Measurements from ENCODE around the gene IL22RA1. TPM values are rescaled to one million over a fixed set of nuclear protein-coding genes. Genes with fewer than 3 reads are reported as not detected.

The IL22RA1 gene
- polyA plus RNA-seq, 1 donor from 2014 or later: not detected

DNA sequence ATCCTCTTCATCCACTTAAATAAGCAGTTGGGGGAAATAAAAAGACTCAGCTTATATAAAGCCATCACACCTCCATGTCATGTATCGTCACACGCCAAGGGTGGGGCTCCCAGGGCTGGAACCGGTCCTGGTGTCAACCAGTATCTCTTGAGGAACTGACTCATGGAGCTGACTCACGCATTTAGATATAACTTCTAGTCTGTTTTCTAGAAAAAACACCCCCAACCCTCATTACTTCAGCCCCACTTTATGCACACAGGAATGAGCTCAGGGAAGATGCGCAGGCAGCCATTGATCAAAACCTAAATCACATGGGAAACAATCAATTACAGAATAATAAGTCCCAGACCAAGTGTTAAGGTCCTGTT, 6.9 kb upstream of the IL22RA1 start:
- no peak overlapping the region for H3K4me3 ChIP-seq (ENCODE audit: low read length)
- no peak overlapping the region for H3K4me2 ChIP-seq (ENCODE audit: low read length)

DNA sequence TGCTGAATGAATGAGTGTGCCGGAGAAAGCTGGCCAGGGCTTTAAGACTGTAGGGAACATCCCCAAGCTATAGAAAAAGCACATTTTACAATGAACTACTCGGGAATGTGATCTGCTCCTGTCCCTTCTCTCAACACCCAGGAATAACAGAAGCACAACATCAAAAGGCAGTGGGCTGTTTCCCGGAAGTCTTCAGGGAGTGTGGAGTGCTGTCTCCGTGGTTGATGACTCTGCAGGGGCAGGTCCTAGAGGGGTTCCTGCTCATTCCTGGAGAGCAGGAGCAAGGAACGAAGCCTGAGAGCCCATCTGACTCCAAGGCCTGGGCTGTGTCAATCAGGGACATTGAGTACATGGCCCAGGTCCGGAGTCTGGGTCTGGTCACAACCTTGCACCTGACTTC, 4.9 kb upstream of the IL22RA1 start:
- H3K9ac ChIP-seq (ENCODE audit: low read length): no peak overlapping the region
- H3K9me2 ChIP-seq (ENCODE audit: insufficient read depth, low read length): no peaks in the 10 kb centered on the region
- no peaks in the 10 kb centered on the region for H3F3A ChIP-seq (ENCODE audit: insufficient read depth, low read length, poor library complexity, severe bottlenecking)
- H3K9me3 ChIP-seq (ENCODE audit: low read length): no peaks in the 10 kb centered on the region
- no peak overlapping the region for H3K27ac ChIP-seq (ENCODE audit: low read length)
- TF ChIP-seq TAF1 (IDR thresholded peaks at IDR 0.05; ENCODE audit: low read depth): no peak
- no peak for TF ChIP-seq EZH2 (IDR thresholded peaks at IDR 0.05; ENCODE audit: borderline replicate concordance, insufficient read depth, low read length, poor library complexity, severe bottlenecking)
- no peak for TF ChIP-seq MXI1 (conservative IDR thresholded peaks at IDR 0.05; ENCODE audit: poor library complexity, severe bottlenecking)
- no peak for TF ChIP-seq SMC3 (conservative IDR thresholded peaks at IDR 0.05; ENCODE audit: poor library complexity)
- TF ChIP-seq, protein P1, sequence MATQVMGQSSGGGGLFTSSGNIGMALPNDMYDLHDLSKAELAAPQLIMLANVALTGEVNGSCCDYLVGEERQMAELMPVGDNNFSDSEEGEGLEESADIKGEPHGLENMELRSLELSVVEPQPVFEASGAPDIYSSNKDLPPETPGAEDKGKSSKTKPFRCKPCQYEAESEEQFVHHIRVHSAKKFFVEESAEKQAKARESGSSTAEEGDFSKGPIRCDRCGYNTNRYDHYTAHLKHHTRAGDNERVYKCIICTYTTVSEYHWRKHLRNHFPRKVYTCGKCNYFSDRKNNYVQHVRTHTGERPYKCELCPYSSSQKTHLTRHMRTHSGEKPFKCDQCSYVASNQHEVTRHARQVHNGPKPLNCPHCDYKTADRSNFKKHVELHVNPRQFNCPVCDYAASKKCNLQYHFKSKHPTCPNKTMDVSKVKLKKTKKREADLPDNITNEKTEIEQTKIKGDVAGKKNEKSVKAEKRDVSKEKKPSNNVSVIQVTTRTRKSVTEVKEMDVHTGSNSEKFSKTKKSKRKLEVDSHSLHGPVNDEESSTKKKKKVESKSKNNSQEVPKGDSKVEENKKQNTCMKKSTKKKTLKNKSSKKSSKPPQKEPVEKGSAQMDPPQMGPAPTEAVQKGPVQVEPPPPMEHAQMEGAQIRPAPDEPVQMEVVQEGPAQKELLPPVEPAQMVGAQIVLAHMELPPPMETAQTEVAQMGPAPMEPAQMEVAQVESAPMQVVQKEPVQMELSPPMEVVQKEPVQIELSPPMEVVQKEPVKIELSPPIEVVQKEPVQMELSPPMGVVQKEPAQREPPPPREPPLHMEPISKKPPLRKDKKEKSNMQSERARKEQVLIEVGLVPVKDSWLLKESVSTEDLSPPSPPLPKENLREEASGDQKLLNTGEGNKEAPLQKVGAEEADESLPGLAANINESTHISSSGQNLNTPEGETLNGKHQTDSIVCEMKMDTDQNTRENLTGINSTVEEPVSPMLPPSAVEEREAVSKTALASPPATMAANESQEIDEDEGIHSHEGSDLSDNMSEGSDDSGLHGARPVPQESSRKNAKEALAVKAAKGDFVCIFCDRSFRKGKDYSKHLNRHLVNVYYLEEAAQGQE (IDR thresholded peaks at IDR 0.05; ENCODE audit: borderline replicate concordance): no peak
- no peak for TF ChIP-seq EP300 (conservative IDR thresholded peaks at IDR 0.05; ENCODE audit: poor library complexity, severe bottlenecking)
- TF ChIP-seq, protein P2, sequence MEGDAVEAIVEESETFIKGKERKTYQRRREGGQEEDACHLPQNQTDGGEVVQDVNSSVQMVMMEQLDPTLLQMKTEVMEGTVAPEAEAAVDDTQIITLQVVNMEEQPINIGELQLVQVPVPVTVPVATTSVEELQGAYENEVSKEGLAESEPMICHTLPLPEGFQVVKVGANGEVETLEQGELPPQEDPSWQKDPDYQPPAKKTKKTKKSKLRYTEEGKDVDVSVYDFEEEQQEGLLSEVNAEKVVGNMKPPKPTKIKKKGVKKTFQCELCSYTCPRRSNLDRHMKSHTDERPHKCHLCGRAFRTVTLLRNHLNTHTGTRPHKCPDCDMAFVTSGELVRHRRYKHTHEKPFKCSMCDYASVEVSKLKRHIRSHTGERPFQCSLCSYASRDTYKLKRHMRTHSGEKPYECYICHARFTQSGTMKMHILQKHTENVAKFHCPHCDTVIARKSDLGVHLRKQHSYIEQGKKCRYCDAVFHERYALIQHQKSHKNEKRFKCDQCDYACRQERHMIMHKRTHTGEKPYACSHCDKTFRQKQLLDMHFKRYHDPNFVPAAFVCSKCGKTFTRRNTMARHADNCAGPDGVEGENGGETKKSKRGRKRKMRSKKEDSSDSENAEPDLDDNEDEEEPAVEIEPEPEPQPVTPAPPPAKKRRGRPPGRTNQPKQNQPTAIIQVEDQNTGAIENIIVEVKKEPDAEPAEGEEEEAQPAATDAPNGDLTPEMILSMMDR (IDR thresholded peaks at IDR 0.05; ENCODE audit: poor library complexity, severe bottlenecking): no peak
- TF ChIP-seq POLR2AphosphoS5 (IDR thresholded peaks at IDR 0.05): no peak
- TF ChIP-seq RAD21 (conservative IDR thresholded peaks at IDR 0.05): no peak
- H3K27me3 ChIP-seq (ENCODE audit: insufficient read depth, low read depth, low read length): peaks cover 2% of the 10 kb centered on the region
- no peak overlapping the region for H3K4me2 ChIP-seq (ENCODE audit: low read length)
- no peaks in the 10 kb centered on the region for H4K20me1 ChIP-seq (ENCODE audit: insufficient read depth)
- no peaks in the 10 kb centered on the region for H3K79me2 ChIP-seq (replicated peaks; ENCODE audit: insufficient read depth, low read length)
- no peak overlapping the region for H2AFZ ChIP-seq (ENCODE audit: low read depth, low read length)
- no peaks in the 10 kb centered on the region for H3K36me3 ChIP-seq (ENCODE audit: insufficient read depth, low read length)
- no peak overlapping the region for H3K4me3 ChIP-seq (ENCODE audit: low read length)

More for the DNA sequence above, 6.9 kb upstream of the IL22RA1 start:
- Histone ChIP-seq H3K79me2 (replicated peaks; ENCODE audit: insufficient read depth, low read length) (no peaks in the 10 kb centered on the region), H4K20me1 (ENCODE audit: insufficient read depth) (no peaks in the 10 kb centered on the region), H3K27ac (ENCODE audit: low read length) (no peak overlapping the region), H3K27me3 (ENCODE audit: insufficient read depth, low read depth, low read length) (peaks cover 2% of the 10 kb centered on the region), H2AFZ (ENCODE audit: low read depth, low read length) (no peak overlapping the region), H3F3A (ENCODE audit: insufficient read depth, low read length, poor library complexity, severe bottlenecking) (no peaks in the 10 kb centered on the region), H3K9ac (ENCODE audit: low read length) (no peak overlapping the region), H3K9me3 (ENCODE audit: low read length) (no peaks in the 10 kb centered on the region), H3K36me3 (ENCODE audit: insufficient read depth, low read length) (no peaks in the 10 kb centered on the region), H3K9me2 (ENCODE audit: insufficient read depth, low read length) (no peaks in the 10 kb centered on the region)
- TF ChIP-seq EZH2 (IDR thresholded peaks at IDR 0.05; ENCODE audit: borderline replicate concordance, insufficient read depth, low read length, poor library complexity, severe bottlenecking): no peak
- TF ChIP-seq, protein P1 (IDR thresholded peaks at IDR 0.05; ENCODE audit: borderline replicate concordance): no peak
- TF ChIP-seq RAD21 (conservative IDR thresholded peaks at IDR 0.05): no peak
- TF ChIP-seq TAF1 (IDR thresholded peaks at IDR 0.05; ENCODE audit: low read depth): no peak
- no peak for TF ChIP-seq MXI1 (conservative IDR thresholded peaks at IDR 0.05; ENCODE audit: poor library complexity, severe bottlenecking)
- TF ChIP-seq, protein P2 (IDR thresholded peaks at IDR 0.05; ENCODE audit: poor library complexity, severe bottlenecking): no peak
- no peak for TF ChIP-seq EP300 (conservative IDR thresholded peaks at IDR 0.05; ENCODE audit: poor library complexity, severe bottlenecking)
- no peak for TF ChIP-seq SMC3 (conservative IDR thresholded peaks at IDR 0.05; ENCODE audit: poor library complexity)
- no peak for TF ChIP-seq POLR2AphosphoS5 (IDR thresholded peaks at IDR 0.05)
